ENCODE measurements around the gene MED9. TPM values are rescaled to one million over a fixed set of nuclear protein-coding genes. Genes with fewer than 3 reads are reported as not detected.

The MED9 gene, protein sequence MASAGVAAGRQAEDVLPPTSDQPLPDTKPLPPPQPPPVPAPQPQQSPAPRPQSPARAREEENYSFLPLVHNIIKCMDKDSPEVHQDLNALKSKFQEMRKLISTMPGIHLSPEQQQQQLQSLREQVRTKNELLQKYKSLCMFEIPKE
- 14.4 to 21.9 TPM (median 19.4 TPM) in 5 replicates for total RNA-seq (2022; extraction: Qiagen RNA extraction; ENCODE audit: low read depth)

DNA sequence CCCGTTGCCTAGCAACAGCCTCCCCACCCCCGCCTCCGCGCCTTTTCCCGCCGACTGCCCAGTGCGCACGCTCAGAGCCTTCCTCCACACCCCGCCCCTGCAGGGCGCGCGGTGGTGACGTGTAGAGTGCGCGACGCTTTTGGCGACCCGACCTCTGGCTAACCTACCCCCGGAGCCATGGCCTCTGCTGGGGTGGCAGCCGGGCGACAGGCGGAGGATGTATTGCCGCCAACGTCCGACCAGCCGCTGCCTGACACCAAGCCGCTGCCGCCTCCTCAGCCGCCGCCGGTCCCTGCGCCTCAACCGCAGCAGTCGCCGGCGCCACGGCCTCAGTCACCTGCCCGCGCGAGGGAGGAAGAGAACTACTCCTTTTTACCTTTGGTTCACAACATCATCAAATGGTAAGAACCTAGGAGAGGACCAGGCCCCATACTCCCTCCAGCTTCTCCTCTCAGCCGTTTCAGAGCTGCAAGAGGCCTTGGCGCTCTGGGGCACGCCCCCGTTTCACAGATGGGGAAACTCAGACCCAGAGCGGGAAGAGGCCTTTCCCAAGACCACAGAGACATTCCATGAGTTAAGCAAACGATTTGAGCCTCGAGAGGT is at the start of gene MED9:
TSS of gene MED9 (plus strand) at position 136 of the 603 bp plus-strand sequence. CDS start at position 178, 42 bp downstream.

DNA sequence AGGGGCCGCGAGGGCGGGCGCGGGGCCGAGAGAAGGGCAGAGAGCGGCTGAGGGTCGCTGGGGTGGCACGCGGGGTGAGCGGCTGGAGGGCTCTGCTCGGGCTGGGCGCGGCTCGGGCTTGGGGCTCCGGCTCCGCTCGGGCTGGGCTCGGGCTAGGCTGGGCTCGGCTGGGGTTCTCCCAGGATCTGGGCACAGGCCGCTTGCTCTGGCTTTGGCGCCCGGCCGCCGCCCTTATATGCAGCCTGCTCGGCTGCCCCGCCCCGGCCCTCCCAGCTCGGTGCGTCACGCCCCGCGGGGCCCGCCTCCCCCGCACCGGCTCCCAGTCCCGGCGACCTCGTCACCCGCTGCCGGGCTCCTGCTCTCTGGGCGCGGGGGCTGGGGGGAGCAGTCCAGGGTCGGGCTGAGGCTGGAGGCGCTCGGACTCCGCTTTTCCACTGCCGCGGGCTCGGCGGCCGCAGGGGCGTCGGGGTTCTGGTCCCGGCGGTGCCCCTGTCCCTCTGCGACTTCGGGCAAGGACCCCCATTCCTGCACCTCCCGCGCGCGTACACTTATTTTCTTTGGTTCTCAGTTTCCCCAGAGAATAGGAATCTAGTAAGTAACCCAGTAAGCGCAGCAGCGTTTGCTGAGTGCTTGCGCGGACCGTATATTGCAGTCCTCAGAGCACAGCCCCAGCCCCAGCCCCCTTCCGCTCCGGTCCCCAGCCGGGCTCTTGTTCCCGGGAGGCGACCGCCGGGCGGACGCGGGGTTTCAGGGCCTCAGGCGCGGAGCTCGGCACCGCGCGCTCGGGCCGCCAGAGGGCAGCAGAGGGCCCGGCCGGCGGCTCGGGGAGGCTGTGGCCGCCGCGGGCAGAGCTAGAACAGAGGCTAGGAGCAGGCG is 19.6 kb downstream of the MED9 start, which contains the start of gene RASD1:
TSS of gene RASD1 (minus strand) at position 207 of the 876 bp plus-strand sequence. CDS start 214 bp downstream, outside the sequence.

Other genes starting within 250 kb of the MED9 start
- 23.7 to 37.0 TPM (median 35.4 TPM) in 5 replicates for gene FLCN, start 239.8 kb upstream of the MED9 start, total RNA-seq (2022; extraction: Qiagen RNA extraction; ENCODE audit: low read depth)
- gene COPS3, start 195.8 kb upstream of the MED9 start, total RNA-seq (2022; extraction: Qiagen RNA extraction; ENCODE audit: low read depth), result 134 to 156 TPM (median 151 TPM) in 5 replicates
- 6.0 to 13.4 TPM (median 11.0 TPM) in 5 replicates for gene NT5M, start 173.6 kb upstream of the MED9 start, total RNA-seq (2022; extraction: Qiagen RNA extraction; ENCODE audit: low read depth)
- gene RASD1, start 19.4 kb downstream of the MED9 start, total RNA-seq (2022; extraction: Qiagen RNA extraction; ENCODE audit: low read depth), result 0.51 to 1.5 TPM (median 1.2 TPM) in 5 replicates
- 39.6 to 70.1 TPM (median 58.2 TPM) in 5 replicates for gene PEMT, start 114.7 kb downstream of the MED9 start, total RNA-seq (2022; extraction: Qiagen RNA extraction; ENCODE audit: low read depth)
- 27.2 to 42.2 TPM (median 40.2 TPM) in 5 replicates for gene RAI1, start 204.5 kb downstream of the MED9 start, total RNA-seq (2022; extraction: Qiagen RNA extraction; ENCODE audit: low read depth)

Measured in A549 treated with ZK216348 at 1 μM for 4 hours (cell line).